DND-41 (cell line): ENCODE results near the gene ZCCHC14.

ENCODE experiments used
- ATAC-seq: fragments of 200-7000 bp; cut with Tn5 transposase; 3 replicates; pipeline ENCODE4 v1.9.1; 2021; ENCODE audit warnings: low read depth; ENCODE audit not compliant: insufficient read depth
- DNase-seq: peaks from one replicate; pipeline ENCODE4 v3.0.0-alpha.2; 2020
- H2AFZ ChIP-seq: 2 replicates; pipeline ENCODE4 v1.6.0; 2012; ENCODE audit warnings: low read depth, low read length
- H3K27ac ChIP-seq: 2 replicates; pipeline ENCODE4 v1.5.1; 2012; ENCODE audit warnings: low read length, inconsistent platforms
- H3K27me3 ChIP-seq: fragments of 200-600 bp; sonication (generic); 2 replicates; pipeline ENCODE4 v1.6.0; 2012; ENCODE audit warnings: low read length, mild to moderate bottlenecking, inconsistent platforms; ENCODE audit not compliant: insufficient read depth, poor library complexity
- H3K36me3 ChIP-seq: 2 replicates; pipeline ENCODE4 v1.5.1; 2012; ENCODE audit warnings: low read length, inconsistent platforms; ENCODE audit not compliant: insufficient read depth
- H3K4me1 ChIP-seq: 2 replicates; pipeline ENCODE4 v1.5.1; 2012; ENCODE audit warnings: mild to moderate bottlenecking, low read length; ENCODE audit not compliant: insufficient read depth
- H3K4me2 ChIP-seq: 2 replicates; pipeline ENCODE4 v1.6.0; 2012; ENCODE audit warnings: mild to moderate bottlenecking, moderate library complexity, low read length, inconsistent platforms; ENCODE audit not compliant: insufficient read depth
- H3K4me3 ChIP-seq, 2 experiments: fragments of 200-600 bp in 1 of 2; shearing (Covaris generic) in 1 of 2; 2 replicates each; pipeline ENCODE4 v1.5.1; 2012 to 2016; ENCODE audit warnings: inconsistent platforms in 2 of 2, low read length in 2 of 2, mild to moderate bottlenecking in 2 of 2, low read depth in 1 of 2, moderate library complexity in 1 of 2
- H3K79me2 ChIP-seq: 2 replicates; pipeline ENCODE4 v1.6.0; 2012; ENCODE audit warnings: low read length, inconsistent platforms; ENCODE audit not compliant: insufficient read depth
- H3K9ac ChIP-seq: 2 replicates; pipeline ENCODE4 v1.6.0; 2012; ENCODE audit warnings: low read depth, mild to moderate bottlenecking, inconsistent platforms, low read length, moderate library complexity
- H3K9me3 ChIP-seq: 2 replicates; pipeline ENCODE4 v1.5.1; 2012; ENCODE audit warnings: low read length, moderate library complexity, mild to moderate bottlenecking, inconsistent platforms; ENCODE audit not compliant: insufficient read depth, severe bottlenecking
- H4K20me1 ChIP-seq: 2 replicates; pipeline ENCODE4 v1.6.0; 2012; ENCODE audit warnings: low read length; ENCODE audit not compliant: insufficient read depth
- EZH2 ChIP-seq: IDR thresholded peaks from 3 replicates; pipeline ENCODE4 v1.6.1; 2012; ENCODE audit warnings: borderline replicate concordance, low read depth, mild to moderate bottlenecking, moderate library complexity, low read length, inconsistent platforms; ENCODE audit not compliant: severe bottlenecking
- TF ChIP-seq, protein P1 (sequence below): IDR thresholded peaks from 2 replicates; pipeline ENCODE4 v1.5.1; 2012; ENCODE audit warnings: borderline replicate concordance, low read length, moderate library complexity, mild to moderate bottlenecking; ENCODE audit not compliant: poor library complexity, severe bottlenecking; ENCODE audit errors: extremely low read depth

Gene ZCCHC14

GRCh38 chr16:87538594-87538993 is 45.8 kb upstream of the ZCCHC14 start:
- Histone ChIP-seq H3K27me3 (peaks cover 3% of the 10 kb centered on the region), H4K20me1 (no peaks in the 10 kb centered on the region), H3K79me2 (no peaks in the 10 kb centered on the region), H3K4me3 (no peak overlapping the region), H3K9me3 (no peaks in the 10 kb centered on the region), H3K4me2 (no peak overlapping the region), H3K4me1 (no peaks in the 10 kb centered on the region), H3K27ac (no peak overlapping the region), H3K9ac (no peak overlapping the region), H3K36me3 (no peaks in the 10 kb centered on the region), H2AFZ (no peak overlapping the region)
- DNase-seq (no peak), ATAC-seq (no peak)
- no peak for TF ChIP-seq EZH2
- TF ChIP-seq, protein P1, sequence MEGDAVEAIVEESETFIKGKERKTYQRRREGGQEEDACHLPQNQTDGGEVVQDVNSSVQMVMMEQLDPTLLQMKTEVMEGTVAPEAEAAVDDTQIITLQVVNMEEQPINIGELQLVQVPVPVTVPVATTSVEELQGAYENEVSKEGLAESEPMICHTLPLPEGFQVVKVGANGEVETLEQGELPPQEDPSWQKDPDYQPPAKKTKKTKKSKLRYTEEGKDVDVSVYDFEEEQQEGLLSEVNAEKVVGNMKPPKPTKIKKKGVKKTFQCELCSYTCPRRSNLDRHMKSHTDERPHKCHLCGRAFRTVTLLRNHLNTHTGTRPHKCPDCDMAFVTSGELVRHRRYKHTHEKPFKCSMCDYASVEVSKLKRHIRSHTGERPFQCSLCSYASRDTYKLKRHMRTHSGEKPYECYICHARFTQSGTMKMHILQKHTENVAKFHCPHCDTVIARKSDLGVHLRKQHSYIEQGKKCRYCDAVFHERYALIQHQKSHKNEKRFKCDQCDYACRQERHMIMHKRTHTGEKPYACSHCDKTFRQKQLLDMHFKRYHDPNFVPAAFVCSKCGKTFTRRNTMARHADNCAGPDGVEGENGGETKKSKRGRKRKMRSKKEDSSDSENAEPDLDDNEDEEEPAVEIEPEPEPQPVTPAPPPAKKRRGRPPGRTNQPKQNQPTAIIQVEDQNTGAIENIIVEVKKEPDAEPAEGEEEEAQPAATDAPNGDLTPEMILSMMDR, result no peak

- Histone ChIP-seq H3K9ac (no peak overlapping the region), H3K27me3 (peaks cover 3% of the 10 kb centered on the region), H3K4me1 (no peaks in the 10 kb centered on the region), H3K27ac (no peak overlapping the region), H3K4me2 (no peak overlapping the region), H3K9me3 (no peaks in the 10 kb centered on the region), H3K4me3 (no peak overlapping the region), H2AFZ (no peak overlapping the region), H3K36me3 (no peaks in the 10 kb centered on the region), H3K79me2 (no peaks in the 10 kb centered on the region), H4K20me1 (no peaks in the 10 kb centered on the region)
- ATAC-seq, result no peak
- DNase-seq, result no peak
- no peak for TF ChIP-seq EZH2
- TF ChIP-seq, protein P1, result no peak
These were observed 45.3 kb upstream of the ZCCHC14 start for GRCh38 chr16:87538160-87538559.

DNA sequence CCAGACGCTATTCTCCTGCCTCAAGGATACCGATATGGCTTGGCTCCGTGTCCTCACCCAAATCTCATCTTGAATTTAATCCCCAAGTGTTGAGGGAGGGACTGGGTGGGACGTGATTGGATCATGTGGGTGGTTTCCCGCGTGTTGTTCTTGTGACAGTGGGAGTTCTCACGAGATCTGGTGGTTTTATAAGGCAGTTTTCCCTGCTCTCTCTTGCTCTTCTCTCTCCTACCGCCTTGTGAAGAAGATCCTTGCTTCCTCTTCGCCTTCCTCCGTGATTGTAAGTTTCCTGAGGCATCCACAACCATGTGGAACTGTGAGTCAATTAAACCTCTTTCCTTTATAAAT is 43.9 kb upstream of the ZCCHC14 start:
- H3K27ac ChIP-seq, result no peak overlapping the region
- H3K27me3 ChIP-seq, result peaks cover 3% of the 10 kb centered on the region
- no peak overlapping the region for H3K4me3 ChIP-seq
- no peak overlapping the region for H3K4me2 ChIP-seq
- H2AFZ ChIP-seq, result no peak overlapping the region
- H3K9ac ChIP-seq, result no peak overlapping the region
- no peaks in the 10 kb centered on the region for H3K4me1 ChIP-seq
- H3K36me3 ChIP-seq, result no peaks in the 10 kb centered on the region
- H3K9me3 ChIP-seq, result peaks cover 4% of the 10 kb centered on the region
- DNase-seq (no peak), ATAC-seq (no peak)
- TF ChIP-seq, protein P1, result no peak
- TF ChIP-seq EZH2, result no peak
- H3K79me2 ChIP-seq, result no peaks in the 10 kb centered on the region
- H4K20me1 ChIP-seq, result no peaks in the 10 kb centered on the region
